Liver (tissue), 9 donors: Measurements from ENCODE around the gene SIM2. TPM values are rescaled to one million over a fixed set of nuclear protein-coding genes. Genes with fewer than 3 reads are reported as not detected.

ENCODE experiments used
- DNase-seq: peaks from one replicate; pipeline ENCODE4 v3.0.0-alpha.2; 2017; ENCODE audit warnings: low spot score
- H3K27ac ChIP-seq, 2 donors: one replicate each; pipeline ENCODE4 v1.7.0; 2013; ENCODE audit warnings: inconsistent platforms in 2 of 2, low read length in 2 of 2, control low read depth in 1 of 2, low read depth in 1 of 2, mild to moderate bottlenecking in 1 of 2
- H3K27me3 ChIP-seq, 4 donors: one replicate each; pipeline versions ENCODE4 v1.6.1 to v1.7.0; 2013; ENCODE audit warnings: low read length in 3 of 4, inconsistent platforms in 1 of 4, mild to moderate bottlenecking in 1 of 4, moderate library complexity in 1 of 4; ENCODE audit not compliant: control insufficient read depth in 4 of 4, insufficient read depth in 4 of 4
- H3K36me3 ChIP-seq, 4 donors: one replicate each; pipeline versions ENCODE4 v1.6.1 to v1.7.0; 2013; ENCODE audit warnings: low read length in 3 of 4, mild to moderate bottlenecking in 3 of 4, low read depth in 1 of 4, moderate library complexity in 1 of 4; ENCODE audit not compliant: control insufficient read depth in 4 of 4, insufficient read depth in 3 of 4
- H3K4me1 ChIP-seq, 4 donors: one replicate each; pipeline versions ENCODE4 v1.6.1 to v1.7.0; 2013; ENCODE audit warnings: low read length in 3 of 4, mild to moderate bottlenecking in 3 of 4, moderate library complexity in 1 of 4; ENCODE audit not compliant: control insufficient read depth in 4 of 4, insufficient read depth in 4 of 4
- H3K4me3 ChIP-seq, 3 donors: one replicate each; pipeline versions ENCODE4 v1.6.1 to v1.7.0; 2013; ENCODE audit warnings: low read length in 3 of 3, control low read depth in 1 of 3, low read depth in 1 of 3, mild to moderate bottlenecking in 1 of 3
- H3K9ac ChIP-seq, 2 donors: one replicate each; pipeline ENCODE4 v1.7.0; 2013; ENCODE audit warnings: low read length in 2 of 2, mild to moderate bottlenecking in 2 of 2, moderate library complexity in 2 of 2, control low read depth in 1 of 2, low read depth in 1 of 2
- H3K9me3 ChIP-seq, 4 donors: one replicate each; pipeline versions ENCODE4 v1.6.1 to v1.7.0; 2013; ENCODE audit warnings: low read length in 3 of 4; ENCODE audit not compliant: control insufficient read depth in 4 of 4
- EGR1 ChIP-seq, 2 donors: IDR thresholded peaks; 2 replicates each; pipeline ENCODE4 v1.6.1; 2016 to 2018; ENCODE audit warnings: antibody characterized with exemption in 2 of 2, low read depth in 2 of 2
- FOXA1 ChIP-seq: IDR thresholded peaks from 2 replicates; pipeline ENCODE4 v1.6.1; 2016; ENCODE audit warnings: antibody characterized with exemption
- HNF4A ChIP-seq, 2 donors: conservative IDR thresholded peaks; 2 replicates each; pipeline ENCODE4 v1.6.1; 2016; ENCODE audit warnings: antibody characterized with exemption in 2 of 2, mild to moderate bottlenecking in 2 of 2
- HNF4G ChIP-seq: IDR thresholded peaks from 2 replicates; pipeline ENCODE4 v1.6.1; 2016; ENCODE audit warnings: antibody characterized with exemption
- JUND ChIP-seq, 2 donors: IDR thresholded peaks; 2 replicates each; pipeline ENCODE4 v1.6.1; 2016; ENCODE audit warnings: antibody characterized with exemption in 2 of 2
- RAD21 ChIP-seq, 2 donors: IDR thresholded peaks; 2 replicates each; pipeline ENCODE4 v1.6.1; 2016; ENCODE audit warnings: antibody characterized with exemption in 2 of 2, mild to moderate bottlenecking in 2 of 2
- RXRA ChIP-seq, 2 donors: IDR thresholded peaks; 2 replicates each; pipeline ENCODE4 v1.6.1; 2017 to 2018; ENCODE audit warnings: antibody characterized with exemption in 2 of 2, mild to moderate bottlenecking in 1 of 2
- SP1 ChIP-seq: IDR thresholded peaks from 2 replicates; pipeline ENCODE4 v1.6.1; 2018; ENCODE audit warnings: antibody characterized with exemption, mild to moderate bottlenecking
- TAF1 ChIP-seq: conservative IDR thresholded peaks from 2 replicates; pipeline ENCODE4 v1.6.1; 2016; ENCODE audit warnings: antibody characterized with exemption, mild to moderate bottlenecking
- YY1 ChIP-seq: IDR thresholded peaks from 2 replicates; pipeline ENCODE4 v1.6.1; 2016; ENCODE audit warnings: antibody characterized with exemption, mild to moderate bottlenecking
- WGBS: extraction: QIAGEN DNeasy Blood & Tissue Kit; methylation state at CpG from one replicate; pipeline ENCODE4 v1.1.7; 2013; 5-methylcytosine and 5-hydroxymethylcytosine counted together
- polyA plus RNA-seq, 2 donors: library from polyadenylated mRNA; stranded (reverse) in 1 of 2; unstranded in 1 of 2; fragments of 200-250 nt in 1 of 2; fragments of >200 nt in 1 of 2; fragmentation: Nextera tagmentation in 1 of 2; extraction: Ambion mirVana in 1 of 2; gene quantifications; one replicate each; pipeline versions ENCODE4 v1.2.1 to v1.2.3, GENCODE V29; 2013 to 2015
- total RNA-seq, 2 donors: library from RNA; depleted of rRNA; stranded (reverse); fragments of >200 nt; gene quantifications; one replicate each; pipeline ENCODE4 v1.2.3, GENCODE V29; 2014
- TF ChIP-seq, protein P1 (sequence below): IDR thresholded peaks from 2 replicates; pipeline ENCODE4 v1.6.1; 2016; ENCODE audit warnings: antibody characterized with exemption
- TF ChIP-seq, protein P2 (sequence below): fragments of 150-350 bp; IDR thresholded peaks from 2 replicates; pipeline ENCODE4 v1.5.1; 2017; ENCODE audit warnings: improper control_type of control experiment, low read depth, low read length; ENCODE audit not compliant: missing input control
- TF ChIP-seq, protein P3 (sequence below): IDR thresholded peaks from 2 replicates; pipeline ENCODE4 v1.6.1; 2016; ENCODE audit warnings: antibody characterized with exemption
- TF ChIP-seq, protein P4 (sequence below): IDR thresholded peaks from 2 replicates; pipeline ENCODE4 v1.6.1; 2016; ENCODE audit warnings: antibody characterized with exemption, mild to moderate bottlenecking
- TF ChIP-seq, protein P5 (sequence below): IDR thresholded peaks from 2 replicates; pipeline ENCODE4 v1.6.1; 2016; ENCODE audit warnings: antibody characterized with exemption
- donor health status: healthy.
- donor health status: healthy.
- donor health status: healthy.
- donor health status: healthy.
- donor health status: healthy.

The SIM2 gene
- total and polyA plus RNA-seq, 4 donors, result 0.19 TPM; not detected in 3

DNA sequence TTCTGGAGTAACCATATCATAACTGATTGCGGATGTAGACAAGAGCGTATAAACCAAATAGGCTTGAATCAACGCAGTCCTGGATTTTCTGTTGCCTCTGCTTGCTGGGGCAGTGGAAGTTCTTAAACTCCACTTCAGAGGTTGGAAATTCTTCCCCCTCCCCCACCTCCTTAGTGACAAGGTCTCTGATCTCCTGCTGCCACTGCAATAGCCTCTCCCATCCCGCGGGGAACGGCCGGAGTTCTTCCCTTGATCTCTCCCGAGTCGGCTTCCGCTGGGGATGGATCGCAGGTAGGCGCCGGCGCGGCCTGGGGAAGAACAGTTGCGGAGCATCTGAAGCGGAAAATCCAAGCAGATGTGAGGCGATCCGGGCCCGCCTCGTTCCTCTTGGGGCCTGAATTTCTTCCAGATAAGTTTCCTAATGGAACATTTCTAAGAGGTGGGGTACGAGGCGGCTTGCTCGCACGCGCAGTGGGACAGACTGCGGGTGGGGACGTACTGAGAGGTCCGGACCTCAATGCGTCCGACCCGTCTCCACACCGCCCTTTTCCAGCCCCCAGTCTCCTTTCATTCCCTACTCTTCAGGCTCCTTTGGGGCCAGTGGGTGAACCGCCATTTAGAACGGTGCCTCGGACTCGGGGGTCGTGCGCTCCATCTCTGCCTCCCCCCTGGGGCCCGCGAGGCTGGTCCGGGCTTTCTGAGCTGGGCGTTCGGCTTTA lies 3.1 kb upstream of the SIM2 start:
- no peak overlapping the region for H3K4me3 ChIP-seq
- WGBS, result 9% methylated on average over 44 of the region's 44 CpGs
- DNase-seq, result no peak
- peaks cover 12 to 45% (median 23%) of the 10 kb centered on the region in 4 donors for H3K4me1 ChIP-seq
- H3K9me3 ChIP-seq, result peaks cover 0 to 3% (median 0%) of the 10 kb centered on the region in 4 donors
- no peaks in the 10 kb centered on the region for H3K36me3 ChIP-seq
- peaks cover 10 to 41% (median 33%) of the 10 kb centered on the region in 4 donors for H3K27me3 ChIP-seq
- no peak for TF ChIP-seq HNF4A (conservative IDR thresholded peaks at IDR 0.05)
- TF ChIP-seq, protein P1, sequence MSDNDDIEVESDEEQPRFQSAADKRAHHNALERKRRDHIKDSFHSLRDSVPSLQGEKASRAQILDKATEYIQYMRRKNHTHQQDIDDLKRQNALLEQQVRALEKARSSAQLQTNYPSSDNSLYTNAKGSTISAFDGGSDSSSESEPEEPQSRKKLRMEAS, result no peak
- TF ChIP-seq, protein P2, sequence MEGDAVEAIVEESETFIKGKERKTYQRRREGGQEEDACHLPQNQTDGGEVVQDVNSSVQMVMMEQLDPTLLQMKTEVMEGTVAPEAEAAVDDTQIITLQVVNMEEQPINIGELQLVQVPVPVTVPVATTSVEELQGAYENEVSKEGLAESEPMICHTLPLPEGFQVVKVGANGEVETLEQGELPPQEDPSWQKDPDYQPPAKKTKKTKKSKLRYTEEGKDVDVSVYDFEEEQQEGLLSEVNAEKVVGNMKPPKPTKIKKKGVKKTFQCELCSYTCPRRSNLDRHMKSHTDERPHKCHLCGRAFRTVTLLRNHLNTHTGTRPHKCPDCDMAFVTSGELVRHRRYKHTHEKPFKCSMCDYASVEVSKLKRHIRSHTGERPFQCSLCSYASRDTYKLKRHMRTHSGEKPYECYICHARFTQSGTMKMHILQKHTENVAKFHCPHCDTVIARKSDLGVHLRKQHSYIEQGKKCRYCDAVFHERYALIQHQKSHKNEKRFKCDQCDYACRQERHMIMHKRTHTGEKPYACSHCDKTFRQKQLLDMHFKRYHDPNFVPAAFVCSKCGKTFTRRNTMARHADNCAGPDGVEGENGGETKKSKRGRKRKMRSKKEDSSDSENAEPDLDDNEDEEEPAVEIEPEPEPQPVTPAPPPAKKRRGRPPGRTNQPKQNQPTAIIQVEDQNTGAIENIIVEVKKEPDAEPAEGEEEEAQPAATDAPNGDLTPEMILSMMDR, result no peak
- TF ChIP-seq YY1, result no peak
- TF ChIP-seq, protein P3, sequence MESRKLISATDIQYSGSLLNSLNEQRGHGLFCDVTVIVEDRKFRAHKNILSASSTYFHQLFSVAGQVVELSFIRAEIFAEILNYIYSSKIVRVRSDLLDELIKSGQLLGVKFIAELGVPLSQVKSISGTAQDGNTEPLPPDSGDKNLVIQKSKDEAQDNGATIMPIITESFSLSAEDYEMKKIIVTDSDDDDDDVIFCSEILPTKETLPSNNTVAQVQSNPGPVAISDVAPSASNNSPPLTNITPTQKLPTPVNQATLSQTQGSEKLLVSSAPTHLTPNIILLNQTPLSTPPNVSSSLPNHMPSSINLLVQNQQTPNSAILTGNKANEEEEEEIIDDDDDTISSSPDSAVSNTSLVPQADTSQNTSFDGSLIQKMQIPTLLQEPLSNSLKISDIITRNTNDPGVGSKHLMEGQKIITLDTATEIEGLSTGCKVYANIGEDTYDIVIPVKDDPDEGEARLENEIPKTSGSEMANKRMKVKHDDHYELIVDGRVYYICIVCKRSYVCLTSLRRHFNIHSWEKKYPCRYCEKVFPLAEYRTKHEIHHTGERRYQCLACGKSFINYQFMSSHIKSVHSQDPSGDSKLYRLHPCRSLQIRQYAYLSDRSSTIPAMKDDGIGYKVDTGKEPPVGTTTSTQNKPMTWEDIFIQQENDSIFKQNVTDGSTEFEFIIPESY, result no peak
- TF ChIP-seq EGR1 (IDR thresholded peaks at IDR 0.05; ENCODE audit: low read depth in 2 of 2), result no peak
- TF ChIP-seq TAF1, result no peak
- TF ChIP-seq, protein P4, sequence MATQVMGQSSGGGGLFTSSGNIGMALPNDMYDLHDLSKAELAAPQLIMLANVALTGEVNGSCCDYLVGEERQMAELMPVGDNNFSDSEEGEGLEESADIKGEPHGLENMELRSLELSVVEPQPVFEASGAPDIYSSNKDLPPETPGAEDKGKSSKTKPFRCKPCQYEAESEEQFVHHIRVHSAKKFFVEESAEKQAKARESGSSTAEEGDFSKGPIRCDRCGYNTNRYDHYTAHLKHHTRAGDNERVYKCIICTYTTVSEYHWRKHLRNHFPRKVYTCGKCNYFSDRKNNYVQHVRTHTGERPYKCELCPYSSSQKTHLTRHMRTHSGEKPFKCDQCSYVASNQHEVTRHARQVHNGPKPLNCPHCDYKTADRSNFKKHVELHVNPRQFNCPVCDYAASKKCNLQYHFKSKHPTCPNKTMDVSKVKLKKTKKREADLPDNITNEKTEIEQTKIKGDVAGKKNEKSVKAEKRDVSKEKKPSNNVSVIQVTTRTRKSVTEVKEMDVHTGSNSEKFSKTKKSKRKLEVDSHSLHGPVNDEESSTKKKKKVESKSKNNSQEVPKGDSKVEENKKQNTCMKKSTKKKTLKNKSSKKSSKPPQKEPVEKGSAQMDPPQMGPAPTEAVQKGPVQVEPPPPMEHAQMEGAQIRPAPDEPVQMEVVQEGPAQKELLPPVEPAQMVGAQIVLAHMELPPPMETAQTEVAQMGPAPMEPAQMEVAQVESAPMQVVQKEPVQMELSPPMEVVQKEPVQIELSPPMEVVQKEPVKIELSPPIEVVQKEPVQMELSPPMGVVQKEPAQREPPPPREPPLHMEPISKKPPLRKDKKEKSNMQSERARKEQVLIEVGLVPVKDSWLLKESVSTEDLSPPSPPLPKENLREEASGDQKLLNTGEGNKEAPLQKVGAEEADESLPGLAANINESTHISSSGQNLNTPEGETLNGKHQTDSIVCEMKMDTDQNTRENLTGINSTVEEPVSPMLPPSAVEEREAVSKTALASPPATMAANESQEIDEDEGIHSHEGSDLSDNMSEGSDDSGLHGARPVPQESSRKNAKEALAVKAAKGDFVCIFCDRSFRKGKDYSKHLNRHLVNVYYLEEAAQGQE, result no peak
- TF ChIP-seq, protein P5, sequence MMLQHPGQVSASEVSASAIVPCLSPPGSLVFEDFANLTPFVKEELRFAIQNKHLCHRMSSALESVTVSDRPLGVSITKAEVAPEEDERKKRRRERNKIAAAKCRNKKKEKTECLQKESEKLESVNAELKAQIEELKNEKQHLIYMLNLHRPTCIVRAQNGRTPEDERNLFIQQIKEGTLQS, result no peak
- no peak for TF ChIP-seq FOXA1
- TF ChIP-seq JUND (IDR thresholded peaks at IDR 0.05), result no peak
- TF ChIP-seq RAD21 (IDR thresholded peaks at IDR 0.05), result no peak
- no peak overlapping the region for H3K27ac ChIP-seq
- H3K9ac ChIP-seq, result no peak overlapping the region

GRCh38 chr21:36696390-36697059 lies 2.4 kb upstream of the SIM2 start:
- Histone ChIP-seq H3K9me3 (peaks cover 0 to 3% (median 0%) of the 10 kb centered on the region in 4 donors), H3K4me3 (no peak overlapping the region), H3K27me3 (peaks cover 10 to 38% (median 35%) of the 10 kb centered on the region in 4 donors), H3K4me1 (peaks cover 17 to 52% (median 28%) of the 10 kb centered on the region in 4 donors), H3K36me3 (no peaks in the 10 kb centered on the region), H3K9ac (no peak overlapping the region), H3K27ac (no peak overlapping the region)
- 8% methylated on average over 39 of the region's 39 CpGs for WGBS
- no peak for DNase-seq
- TF ChIP-seq SP1 (no peak), HNF4G (no peak), FOXA1 (no peak), RXRA (IDR thresholded peaks at IDR 0.05) (no peak)
- TF ChIP-seq, protein P2, result no peak
- TF ChIP-seq, protein P4, result no peak
